Thymus (tissue), 14 donors: ENCODE measurements around the gene ZNF70. TPM values are rescaled to one million over a fixed set of nuclear protein-coding genes. Genes with fewer than 3 reads are reported as not detected.

Source experiments
- DNase-seq, 9 donors: peaks; one replicate each; pipeline ENCODE4 v3.0.0-alpha.2; 2013; ENCODE audit warnings: low spot score in 9 of 9, low read depth in 6 of 9, missing footprints in 1 of 9
- H3K27ac ChIP-seq, 2 donors: one replicate each; pipeline ENCODE4 v1.5.1; 2013; ENCODE audit warnings: control low read depth in 1 of 2, low read depth in 1 of 2, low read length in 1 of 2, mild to moderate bottlenecking in 1 of 2, moderate library complexity in 1 of 2
- H3K27me3 ChIP-seq, 2 donors: one replicate each; pipeline ENCODE4 v1.5.1; 2013; ENCODE audit warnings: low read length in 1 of 2; ENCODE audit not compliant: control insufficient read depth in 2 of 2, insufficient read depth in 1 of 2
- H3K36me3 ChIP-seq, 2 donors: one replicate each; pipeline ENCODE4 v1.5.1; 2013; ENCODE audit warnings: low read length in 1 of 2, mild to moderate bottlenecking in 1 of 2, moderate library complexity in 1 of 2; ENCODE audit not compliant: control insufficient read depth in 2 of 2, insufficient read depth in 2 of 2
- H3K4me1 ChIP-seq, 2 donors: one replicate each; pipeline ENCODE4 v1.5.1; 2013; ENCODE audit warnings: low read length in 2 of 2; ENCODE audit not compliant: control insufficient read depth in 2 of 2, insufficient read depth in 2 of 2
- H3K4me3 ChIP-seq, 2 donors: one replicate each; pipeline ENCODE4 v1.5.1; 2013; ENCODE audit warnings: low read length in 2 of 2, control low read depth in 1 of 2, mild to moderate bottlenecking in 1 of 2
- H3K9me3 ChIP-seq, 2 donors: one replicate each; pipeline ENCODE4 v1.5.1; 2013; ENCODE audit warnings: low read length in 1 of 2, mild to moderate bottlenecking in 1 of 2; ENCODE audit not compliant: control insufficient read depth in 2 of 2, insufficient read depth in 1 of 2
- WGBS: extraction: QIAGEN DNeasy Blood & Tissue Kit; methylation state at CpG from one replicate; pipeline ENCODE4 v1.1.7; 2013; 5-methylcytosine and 5-hydroxymethylcytosine counted together
- long read RNA-seq, 10 donors: transcript quantifications; one replicate each; lab custom pipeline, GENCODE V29; 2026
- polyA plus RNA-seq: library from polyadenylated mRNA; stranded (reverse); fragments of 200-250 nt; gene quantifications from one replicate; pipeline ENCODE4 v1.2.3, GENCODE V29; 2013
- total RNA-seq: library from RNA; stranded (reverse); fragments of 120-200 nt; gene quantifications from one replicate; pipeline ENCODE4 v1.2.4, GENCODE V29; 2013
- donor health status: healthy.

Gene ZNF70
- 1.4 TPM for total RNA-seq
- polyA plus RNA-seq, result 1.7 TPM
- long read RNA-seq, donor 1, result 0 reads
- long read RNA-seq, donor 2, full-length matches to known transcripts, result 1 of 1 reads
- long read RNA-seq, donor 2, partial matches to known transcripts, result 0 of 1 reads
- long read RNA-seq, donor 2, other reads (novel, unspliced or antisense), result 0 of 1 reads
- long read RNA-seq, donor 3, result 0 reads
- long read RNA-seq, donor 4, full-length matches to known transcripts, result 1 of 1 reads
- long read RNA-seq, donor 4, partial matches to known transcripts, result 0 of 1 reads
- long read RNA-seq, donor 4, other reads (novel, unspliced or antisense), result 0 of 1 reads
- long read RNA-seq, donor 5, full-length matches to known transcripts, result 1 of 1 reads
- long read RNA-seq, donor 5, partial matches to known transcripts, result 0 of 1 reads
- long read RNA-seq, donor 5, other reads (novel, unspliced or antisense), result 0 of 1 reads
- long read RNA-seq, donor 6, partial matches to known transcripts, result 1,376 of 1,393 reads
- long read RNA-seq, donor 6, other reads (novel, unspliced or antisense), result 17 of 1,393 reads
- long read RNA-seq, donor 7, full-length matches to known transcripts, result 2 of 2 reads
- long read RNA-seq, donor 7, partial matches to known transcripts, result 0 of 2 reads
- long read RNA-seq, donor 7, other reads (novel, unspliced or antisense), result 0 of 2 reads
- long read RNA-seq, donor 8, result 0 reads
- long read RNA-seq, donor 9, result 0 reads
- long read RNA-seq, donor 10, full-length matches to known transcripts, result 1 of 1 reads
- long read RNA-seq, donor 10, partial matches to known transcripts, result 0 of 1 reads
- long read RNA-seq, donor 10, other reads (novel, unspliced or antisense), result 0 of 1 reads

DNA sequence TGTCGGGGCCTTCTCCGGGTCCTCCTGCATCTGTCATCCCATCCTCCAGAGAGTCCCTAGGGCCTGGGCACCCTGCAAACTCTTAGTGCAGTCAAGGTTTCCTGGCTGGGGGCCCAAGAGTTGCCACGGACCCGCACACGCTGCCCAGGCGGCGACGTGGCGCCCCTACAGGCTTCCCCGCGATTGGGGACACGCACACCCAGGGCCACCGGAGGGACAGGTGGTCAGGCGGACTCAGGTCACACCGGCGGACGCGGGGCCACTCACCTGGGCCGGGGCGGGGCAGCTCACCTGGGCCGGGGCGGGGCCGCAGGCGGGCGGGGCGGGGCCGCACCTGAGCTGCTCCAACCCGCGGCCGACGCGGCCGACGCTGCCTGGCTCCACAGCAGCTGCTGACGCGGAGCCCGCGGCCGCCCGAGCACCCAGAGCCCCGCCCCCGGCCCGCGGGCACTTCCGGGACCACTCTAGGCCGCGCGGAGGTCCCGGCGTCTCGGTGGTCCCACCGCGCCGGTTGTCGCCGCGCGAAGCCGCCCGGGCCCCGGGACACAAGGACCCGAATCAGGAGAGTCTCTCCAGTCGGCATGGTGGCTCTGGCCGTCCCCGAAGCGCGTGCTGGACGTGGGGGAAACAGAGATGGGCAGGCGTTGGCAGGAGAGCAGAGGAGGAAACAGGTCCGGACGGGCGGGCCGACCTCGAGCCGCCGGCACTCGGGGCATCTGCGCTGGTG lies at the start of gene ZNF70:
TSS of gene ZNF70 (minus strand) at position 399 of the 727 bp plus-strand sequence. CDS start 5,972 bp downstream, outside the sequence.
- Histone ChIP-seq H3K27ac (peak within 1 kb of the TSS; percentile 81 to 91), H3K27me3 (no peaks in the 10 kb centered on the region), H3K4me1 (peaks cover 9 to 22% of the 10 kb centered on the region in 2 donors), H3K4me3 (peak within 1 kb of the TSS; percentile 84 to 91), H3K9me3 (no peaks in the 10 kb centered on the region), H3K36me3 (no peaks in the 10 kb centered on the region)
- DNase-seq, result peak in 7 of 9 donors; percentile 70 to 93 (median 87)
- WGBS, result under 1% methylated on average over 78 of the region's 78 CpGs

DNA sequence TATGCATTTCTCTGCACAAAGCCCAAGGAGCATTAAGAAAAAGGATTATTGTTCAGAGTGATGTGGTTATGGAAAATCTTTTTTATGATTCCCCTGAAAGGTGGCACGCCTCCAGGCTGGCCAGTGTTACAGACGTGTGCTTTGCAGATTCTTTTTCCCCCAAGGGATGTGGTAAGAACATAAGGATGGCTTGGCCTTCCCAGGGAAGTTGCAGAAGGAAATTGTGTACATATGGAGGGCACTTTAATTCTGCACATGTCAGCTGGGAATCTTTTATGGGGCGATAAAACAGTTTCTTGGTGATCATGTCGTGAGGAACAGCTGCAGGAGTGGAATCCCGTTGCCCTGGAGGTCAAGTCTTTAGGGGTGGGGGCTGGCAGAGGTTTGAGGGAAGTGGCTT lies 45.5 kb upstream of the ZNF70 start:
- H3K27me3 ChIP-seq, result no peaks in the 10 kb centered on the region
- H3K4me1 ChIP-seq, result peaks cover 3 to 14% of the 10 kb centered on the region in 2 donors
- H3K4me3 ChIP-seq, result no peak overlapping the region
- no peaks in the 10 kb centered on the region for H3K9me3 ChIP-seq
- WGBS, result 96% methylated on average over 5 of the region's 5 CpGs
- DNase-seq, result no peak
- no peak overlapping the region for H3K27ac ChIP-seq
- peaks cover 79 to 88% of the 10 kb centered on the region in 2 donors for H3K36me3 ChIP-seq

DNA sequence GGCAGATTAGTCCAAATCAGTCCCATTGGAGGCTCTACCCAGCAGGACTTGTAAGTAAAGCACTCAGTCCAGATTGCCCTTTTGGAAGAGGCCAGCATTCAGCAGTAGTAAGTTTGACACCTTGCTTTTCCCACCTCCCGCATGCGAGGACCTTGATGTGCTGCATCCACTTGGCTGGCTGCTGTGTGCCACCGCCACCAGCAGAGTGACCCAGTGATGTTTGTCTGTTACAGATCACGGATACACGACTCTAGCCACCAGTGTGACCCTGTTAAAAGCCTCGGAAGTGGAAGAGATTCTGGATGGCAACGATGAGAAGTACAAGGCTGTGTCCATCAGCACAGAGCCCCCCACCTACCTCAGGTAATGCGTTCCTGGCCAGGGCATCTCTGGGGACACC lies 42.4 kb upstream of the ZNF70 start:
- Histone ChIP-seq H3K9me3 (no peaks in the 10 kb centered on the region), H3K4me3 (no peak overlapping the region), H3K27me3 (no peaks in the 10 kb centered on the region), H3K36me3 (peaks cover 68 to 71% of the 10 kb centered on the region in 2 donors), H3K4me1 (peaks cover 16 to 24% of the 10 kb centered on the region in 2 donors), H3K27ac (no peak overlapping the region)
- no peak for DNase-seq
- WGBS, result 97% methylated on average over 8 of the region's 8 CpGs

DNA sequence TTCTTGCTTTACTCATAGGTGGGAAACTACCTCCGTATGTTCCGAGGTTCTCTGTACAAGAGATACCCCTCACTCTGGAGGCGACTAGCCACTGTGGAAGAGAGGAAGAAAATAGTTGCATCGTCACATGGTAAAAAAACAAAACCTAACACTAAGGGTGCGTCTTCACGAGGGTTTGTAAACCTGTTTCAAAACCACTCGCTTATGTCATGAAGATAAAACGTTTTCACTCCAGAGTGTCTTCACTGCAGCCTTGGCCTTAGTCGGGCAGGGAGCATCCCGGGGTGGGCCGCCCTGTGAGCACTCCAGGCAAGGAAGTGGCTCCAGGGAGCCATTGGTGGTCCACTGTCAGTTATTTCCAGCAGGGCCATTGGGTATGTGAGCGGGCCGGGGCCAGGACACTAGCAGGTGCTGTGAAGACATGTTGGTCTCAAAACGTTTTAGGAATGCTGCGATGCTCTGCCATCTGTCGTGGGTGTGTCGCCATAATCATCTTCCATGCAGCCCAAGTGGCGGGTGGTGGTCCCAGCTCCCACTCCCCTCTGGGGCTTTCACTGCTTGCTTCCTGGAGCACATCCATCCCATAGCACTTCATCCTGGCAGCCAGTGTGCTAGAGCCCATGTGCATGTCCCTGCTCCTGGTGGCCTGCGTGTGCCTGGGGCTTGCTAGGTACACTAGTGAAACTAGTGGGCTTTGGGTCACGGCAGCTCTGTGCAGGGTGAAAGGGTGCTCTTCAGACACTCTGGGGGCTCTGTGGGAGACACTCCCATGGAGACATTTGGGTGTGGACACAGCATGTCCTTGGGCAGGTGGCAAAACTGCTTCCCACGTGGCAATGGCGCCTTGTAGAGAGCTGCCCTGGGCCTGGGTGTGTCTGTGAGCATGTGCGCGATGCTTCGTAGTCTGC lies 41.1 kb upstream of the ZNF70 start:
- Histone ChIP-seq H3K27ac (no peak overlapping the region), H3K4me1 (peaks cover 21 to 31% of the 10 kb centered on the region in 2 donors), H3K36me3 (peaks cover 58 to 62% of the 10 kb centered on the region in 2 donors), H3K9me3 (no peaks in the 10 kb centered on the region), H3K27me3 (no peaks in the 10 kb centered on the region), H3K4me3 (no peak overlapping the region)
- WGBS, result 93% methylated on average over 25 of the region's 25 CpGs
- DNase-seq, result no peak

DNA sequence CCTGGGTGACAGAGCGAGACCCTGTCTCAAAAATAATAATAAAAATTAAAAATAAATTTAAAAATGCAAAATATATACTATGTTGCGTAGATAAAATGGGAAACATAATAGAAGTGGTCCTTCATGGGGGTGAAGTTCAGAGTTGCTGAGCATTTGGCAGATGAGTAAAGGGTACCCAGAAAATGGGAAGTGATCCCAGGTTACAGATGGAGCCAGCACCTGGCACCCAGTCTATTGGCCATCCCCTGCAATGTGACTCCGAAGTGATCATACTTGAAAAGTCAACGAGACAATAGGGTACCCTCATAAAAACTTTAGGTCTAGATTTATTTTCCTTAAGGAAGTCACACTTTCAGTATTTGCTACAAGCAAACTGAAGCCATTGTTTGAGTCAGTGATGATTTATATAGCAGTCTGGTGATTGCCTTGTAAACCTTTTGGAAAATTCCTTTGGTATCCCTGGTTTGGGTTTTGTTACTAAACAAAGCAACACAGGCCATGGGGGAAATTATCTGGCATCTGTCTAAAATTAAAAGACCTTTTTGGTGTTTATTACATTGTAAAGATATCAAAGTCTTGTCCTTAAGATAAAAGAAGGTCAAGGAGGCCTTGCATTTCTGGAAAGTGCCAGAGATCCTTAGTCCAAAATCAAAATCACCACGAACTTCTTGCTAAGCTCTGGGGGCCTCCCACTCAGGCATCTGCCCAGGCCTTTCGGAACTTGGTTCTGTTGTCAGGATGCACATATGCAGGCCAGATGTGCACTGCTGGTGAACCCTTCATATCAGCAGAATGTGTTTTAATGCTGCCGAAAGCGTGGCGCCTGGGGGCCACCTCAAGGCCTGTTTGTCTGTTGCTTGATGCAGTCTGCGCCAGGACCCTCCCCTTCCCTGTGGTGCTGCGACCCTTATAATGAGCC lies 40.2 kb upstream of the ZNF70 start:
- H3K27ac ChIP-seq, result no peak overlapping the region
- no peaks in the 10 kb centered on the region for H3K9me3 ChIP-seq
- WGBS, result 91% methylated on average over 11 of the region's 11 CpGs
- H3K36me3 ChIP-seq, result peaks cover 50 to 55% of the 10 kb centered on the region in 2 donors
- H3K4me3 ChIP-seq, result no peak overlapping the region
- peaks cover 27 to 37% of the 10 kb centered on the region in 2 donors for H3K4me1 ChIP-seq
- no peaks in the 10 kb centered on the region for H3K27me3 ChIP-seq
- DNase-seq, result no peak

DNA sequence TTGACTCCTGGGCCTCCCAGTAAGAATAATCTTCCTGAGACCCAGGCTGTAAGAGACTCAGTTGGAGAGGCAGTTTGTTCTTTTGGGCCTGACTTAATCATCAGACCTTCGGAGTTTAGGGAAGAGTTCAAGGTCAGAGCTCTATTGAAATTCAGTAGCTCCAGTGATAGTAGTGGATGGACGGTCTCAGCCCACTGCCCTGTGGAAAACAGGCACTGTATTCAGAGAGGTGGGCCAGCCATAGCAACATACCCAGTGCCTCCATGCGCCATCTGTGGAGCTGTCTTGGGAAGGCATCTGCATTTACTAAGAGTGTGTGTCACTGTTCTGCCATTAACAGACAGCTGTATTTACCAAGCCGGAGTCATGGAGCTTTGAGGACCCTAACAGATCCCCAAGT lies 38.7 kb upstream of the ZNF70 start:
- DNase-seq, result no peak
- no peaks in the 10 kb centered on the region for H3K27me3 ChIP-seq
- H3K36me3 ChIP-seq, result peaks cover 37 to 45% of the 10 kb centered on the region in 2 donors
- WGBS, result 97% methylated on average over 4 of the region's 4 CpGs
- H3K4me1 ChIP-seq, result peaks cover 34 to 47% of the 10 kb centered on the region in 2 donors
- no peaks in the 10 kb centered on the region for H3K9me3 ChIP-seq
- no peak overlapping the region for H3K27ac ChIP-seq
- no peak overlapping the region for H3K4me3 ChIP-seq

DNA sequence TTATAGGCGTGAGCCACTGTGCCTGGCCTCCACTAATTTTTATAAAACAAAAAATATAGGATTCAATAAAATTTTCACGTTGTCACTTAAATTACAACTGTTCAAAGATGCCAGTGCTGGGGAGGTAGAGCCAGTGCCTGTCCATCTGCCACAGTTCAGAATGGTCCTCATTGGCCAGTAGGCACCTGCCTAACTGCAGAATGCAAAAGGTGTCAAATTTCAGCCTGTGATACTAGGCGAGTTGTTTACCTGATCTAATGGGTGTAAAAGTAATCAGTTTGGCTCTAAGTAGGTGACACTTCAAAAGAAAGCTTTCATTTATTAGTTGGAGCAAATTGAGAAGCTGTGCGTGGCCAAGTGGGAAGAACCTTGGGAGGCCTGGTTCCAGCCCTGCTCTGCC lies 38.2 kb upstream of the ZNF70 start:
- Histone ChIP-seq H3K27ac (no peak overlapping the region), H3K9me3 (no peaks in the 10 kb centered on the region), H3K4me3 (no peak overlapping the region), H3K36me3 (peaks cover 32 to 40% of the 10 kb centered on the region in 2 donors), H3K4me1 (peaks cover 37 to 52% of the 10 kb centered on the region in 2 donors), H3K27me3 (no peaks in the 10 kb centered on the region)
- 97% methylated on average over 4 of the region's 4 CpGs for WGBS
- DNase-seq, result no peak
